IMR-90 (cell line): ENCODE measurements around the gene KLF13. TPM values are rescaled to one million over a fixed set of nuclear protein-coding genes. Genes with fewer than 3 reads are reported as not detected.

Experiments used
- ATAC-seq: fragments of 200-7000 bp; cut with Tn5 transposase; 2 replicates; pipeline ENCODE4 v1.9.1; 2020; ENCODE audit warnings: low read depth, mild to moderate bottlenecking, moderate library complexity
- BruUV-seq: library from RNA; stranded (reverse); fragments of 400-500 nt; replicated peaks from 2 replicates; lab custom pipeline; 2021; lab: Mats Ljungman, UMichigan
- CTCF ChIA-PET: fragments of 300-600 bp; formaldehyde crosslinking; extraction: SDS; loops from one replicate; lab custom pipeline; 2021; ENCODE audit warnings: antibody characterized with exemption; lab: Yijun Ruan, JAX
- POLR2A ChIA-PET: fragments of 300-600 bp; sonication (Branson Sonifier 250); formaldehyde crosslinking; loops from one replicate; lab custom pipeline; 2022; ENCODE audit warnings: antibody characterized with exemption; ENCODE audit not compliant: unreplicated experiment; lab: Charles Lee
- DNase-seq: peaks from one replicate; pipeline ENCODE4 v3.0.0; 2013
- H2AFZ ChIP-seq: replicated peaks from 2 replicates; pipeline ENCODE3; 2013; ENCODE audit warnings: low read length, mild to moderate bottlenecking; ENCODE audit not compliant: poor library complexity
- H2AK5ac ChIP-seq: 2 replicates; pipeline ENCODE4 v1.6.1; 2013; ENCODE audit warnings: low read depth, low read length, inconsistent platforms
- H2AK9ac ChIP-seq: replicated peaks from 2 replicates; pipeline ENCODE3; 2013; ENCODE audit warnings: mild to moderate bottlenecking, low read depth, low read length, moderate library complexity; ENCODE audit not compliant: poor library complexity
- H2BK120ac ChIP-seq: 2 replicates; pipeline ENCODE4 v1.6.1; 2013; ENCODE audit warnings: low read depth, low read length, inconsistent platforms
- H2BK15ac ChIP-seq: 3 replicates; pipeline ENCODE4 v1.6.1; 2013; ENCODE audit warnings: low read depth, low read length, inconsistent platforms
- H2BK20ac ChIP-seq: 2 replicates; pipeline ENCODE4 v1.6.1; 2013; ENCODE audit warnings: low read depth, mild to moderate bottlenecking, inconsistent platforms, low read length, moderate library complexity
- H2BK5ac ChIP-seq: 2 replicates; pipeline ENCODE4 v1.6.1; 2013; ENCODE audit warnings: mild to moderate bottlenecking, low read depth, low read length, inconsistent platforms; ENCODE audit not compliant: poor library complexity, severe bottlenecking
- H3K14ac ChIP-seq: replicated peaks from 2 replicates; pipeline ENCODE4 v1.6.1; 2013; ENCODE audit warnings: low read depth, low read length, inconsistent platforms
- H3K18ac ChIP-seq: 2 replicates; pipeline ENCODE4 v1.6.1; 2013; ENCODE audit warnings: low read depth, low read length, control low read depth
- H3K23ac ChIP-seq: 2 replicates; pipeline ENCODE4 v1.6.1; 2013; ENCODE audit warnings: low read depth, low read length, inconsistent platforms
- H3K27ac ChIP-seq: 2 replicates; pipeline ENCODE4 v1.5.1; 2013; ENCODE audit warnings: mild to moderate bottlenecking, control low read depth, low read length; ENCODE audit not compliant: insufficient read depth
- H3K27me3 ChIP-seq: 2 replicates; pipeline ENCODE4 v1.6.1; 2013; ENCODE audit warnings: low read length; ENCODE audit not compliant: control insufficient read depth, insufficient read depth
- H3K36me3 ChIP-seq: 2 replicates; pipeline ENCODE4 v1.6.1; 2013; ENCODE audit warnings: low read length, mixed read lengths; ENCODE audit not compliant: control insufficient read depth, insufficient read depth
- H3K4ac ChIP-seq: 2 replicates; pipeline ENCODE4 v1.6.1; 2013; ENCODE audit warnings: low read depth, low read length, inconsistent platforms
- H3K4me1 ChIP-seq: 2 replicates; pipeline ENCODE4 v1.6.1; 2013; ENCODE audit warnings: low read length, mixed read lengths; ENCODE audit not compliant: control insufficient read depth, insufficient read depth
- H3K4me2 ChIP-seq: 2 replicates; pipeline ENCODE4 v1.6.1; 2013; ENCODE audit warnings: low read depth, mild to moderate bottlenecking, control low read depth, low read length, moderate library complexity
- H3K4me3 ChIP-seq: 2 replicates; pipeline ENCODE4 v1.5.1; 2013; ENCODE audit warnings: low read depth, mild to moderate bottlenecking, control low read depth, low read length, moderate library complexity; ENCODE audit not compliant: insufficient read depth
- H3K56ac ChIP-seq: 2 replicates; pipeline ENCODE4 v1.6.1; 2013; ENCODE audit warnings: low read length, inconsistent platforms; ENCODE audit not compliant: insufficient read depth; ENCODE audit errors: extremely low read depth
- H3K79me1 ChIP-seq, 2 experiments: 2 replicates each; pipeline ENCODE4 v1.6.1; 2013; ENCODE audit warnings: low read length in 2 of 2, inconsistent platforms in 1 of 2, low read depth in 1 of 2
- H3K9ac ChIP-seq: 2 replicates; pipeline ENCODE4 v1.6.1; 2013; ENCODE audit warnings: low read depth, low read length, control low read depth
- H3K9me1 ChIP-seq: 2 replicates; pipeline ENCODE4 v1.6.1; 2013; ENCODE audit warnings: low read length, inconsistent platforms; ENCODE audit not compliant: insufficient read depth
- H3K9me3 ChIP-seq: 2 replicates; pipeline ENCODE4 v1.6.1; 2013; ENCODE audit warnings: low read length; ENCODE audit not compliant: control insufficient read depth, insufficient read depth
- H4K20me1 ChIP-seq: 2 replicates; pipeline ENCODE4 v1.6.1; 2013; ENCODE audit warnings: low read length, inconsistent platforms; ENCODE audit not compliant: insufficient read depth
- H4K5ac ChIP-seq: 2 replicates; pipeline ENCODE4 v1.6.1; 2013; ENCODE audit warnings: mild to moderate bottlenecking, low read depth, low read length, control low read depth
- H4K8ac ChIP-seq, 2 experiments: 2 replicates each; pipeline ENCODE4 v1.6.1; 2013; ENCODE audit warnings: low read depth in 2 of 2, low read length in 2 of 2, control low read depth in 1 of 2, inconsistent platforms in 1 of 2
- H4K91ac ChIP-seq: 2 replicates; pipeline ENCODE4 v1.6.1; 2013; ENCODE audit warnings: low read depth, low read length, inconsistent platforms; ENCODE audit not compliant: insufficient read depth
- CEBPB ChIP-seq: IDR thresholded peaks from 2 replicates; pipeline ENCODE4 v1.6.1; 2012; ENCODE audit warnings: low read depth, low read length, improper control_type of control experiment
- MAFK ChIP-seq: IDR thresholded peaks from 2 replicates; pipeline ENCODE4 v1.6.1; 2012; ENCODE audit warnings: low read depth, low read length, improper control_type of control experiment
- MAZ ChIP-seq: IDR thresholded peaks from 2 replicates; pipeline ENCODE4 v1.6.1; 2012; ENCODE audit warnings: low read depth, mild to moderate bottlenecking, low read length, improper control_type of control experiment, moderate library complexity, borderline replicate concordance
- NFE2L2 ChIP-seq: fragments of 150-350 bp; IDR thresholded peaks from 2 replicates; pipeline ENCODE4 v1.6.1; 2016; ENCODE audit warnings: low read depth, mild to moderate bottlenecking, low read length
- POLR2A ChIP-seq: IDR thresholded peaks from 2 replicates; pipeline ENCODE4 v1.6.1; 2012; ENCODE audit warnings: mild to moderate bottlenecking, low read depth, low read length
- RFX5 ChIP-seq: IDR thresholded peaks from 2 replicates; pipeline ENCODE4 v1.8.0; 2012; ENCODE audit warnings: low read depth, mild to moderate bottlenecking, low read length, moderate library complexity
- WGBS, 2 experiments: methylation state at CpG; one replicate each; pipeline versions ENCODE4 v1.1.5 to v1.1.7; 2013; ENCODE audit warnings: missing lambda C conversion rate in 2 of 2; ENCODE audit not compliant: insufficient read length in 1 of 2; ENCODE audit errors: extremely low coverage in 2 of 2; 5-methylcytosine and 5-hydroxymethylcytosine counted together
- dilution Hi-C: fragments of 300-500 bp; cut with HindIII; formaldehyde crosslinking; loops from one replicate; pipeline ENCODE4 v1.14.3; 2018; ENCODE audit warnings: low sequenced_read_pairs; ENCODE audit not compliant: unreplicated experiment
- in situ Hi-C: fragments of 300-500 bp; cut with MboI; formaldehyde crosslinking; loops from 3 replicates; pipeline ENCODE4 v1.14.3; 2019; ENCODE audit warnings: low sequenced_read_pairs, inconsistent platforms, mixed read lengths
- intact Hi-C: fragments of 100-400 bp; cut with micrococcal nuclease; formaldehyde crosslinking; loops from 2 replicates; pipeline ENCODE4 v1.10.0; 2022
- polyA plus RNA-seq, 3 experiments: library from polyadenylated mRNA; depleted of rRNA; stranded (reverse); fragments of >200 nt; gene quantifications; 2 replicates each; pipeline ENCODE4 v1.2.3, GENCODE V29; 2012; ENCODE audit warnings: low replicate concordance in 1 of 3
- total RNA-seq: library from RNA; depleted of rRNA; stranded (reverse); fragments of >200 nt; gene quantifications from 2 replicates; pipeline ENCODE4 v1.2.3, GENCODE V29; 2012
- TF ChIP-seq, protein P1 (sequence below): conservative IDR thresholded peaks from 2 replicates; pipeline ENCODE4 v1.5.1; 2012; ENCODE audit warnings: mild to moderate bottlenecking, low read depth, low read length, improper control_type of control experiment

KLF13 gene
- total and polyA plus RNA-seq, 2 of the 4 experiments (the other 2 are of a cell fraction), result 9.5 to 10.6 TPM

DNA sequence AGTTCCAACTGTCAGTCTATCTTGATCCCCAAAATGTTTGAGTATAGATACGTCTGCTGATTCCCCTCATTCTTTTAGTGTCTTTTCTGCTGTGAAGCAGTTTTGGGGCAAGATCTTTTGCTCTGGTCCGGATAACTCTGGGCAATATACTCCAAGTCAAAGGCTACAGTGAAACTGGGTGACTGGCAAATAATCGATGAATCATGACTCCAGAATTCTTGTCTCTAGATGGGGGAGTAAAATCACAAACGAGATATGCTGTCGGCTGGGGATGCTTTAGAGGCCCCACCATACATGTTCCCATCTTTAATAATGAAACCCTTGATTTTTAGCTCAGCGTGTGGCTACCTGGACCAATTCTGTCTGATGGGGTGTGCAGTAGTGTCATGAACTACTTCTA lies 76.5 kb downstream of the KLF13 start:
- in situ Hi-C loops (loop anchor here (5.0 kb wide), 1 partner anchor 34 kb away; no protein-coding TSS in a partner anchor), dilution Hi-C loops (no loop called here), intact Hi-C loops (no loop called here)
- ATAC-seq (no peak), DNase-seq (peak; percentile 9)
- Histone ChIP-seq H2AK5ac (peak overlapping the region; percentile 62), H3K4me3 (no peak overlapping the region), H3K27me3 (no peaks in the 10 kb centered on the region), H3K4me1 (peaks cover 6% of the 10 kb centered on the region; the same call in 1 of the 2 replicates), H3K9me3 (peaks cover 3% of the 10 kb centered on the region), H2BK20ac (peak overlapping the region; percentile 14; the same call in 1 of the 2 replicates), H3K9ac (no peak overlapping the region), H3K27ac (no peak overlapping the region), H3K56ac (no peak overlapping the region), H4K20me1 (no peaks in the 10 kb centered on the region), H3K9me1 (peaks cover 18% of the 10 kb centered on the region; the same call in 1 of the 2 replicates), H2BK5ac (no peak overlapping the region), H3K4ac (peak overlapping the region; percentile 52; the same call in 1 of the 2 replicates), H4K5ac (no peak overlapping the region), H3K4me2 (no peak overlapping the region), H3K18ac (no peak overlapping the region), H2BK120ac (0 out of 2 replicates have a peak overlapping the region, but pooled peaks have one; percentile 14), H4K91ac (no peak overlapping the region), H2BK15ac (peak overlapping the region; percentile 4; the same call in 1 of the 3 replicates), H3K36me3 (no peaks in the 10 kb centered on the region), H2AK9ac (no peak overlapping the region), H3K23ac (no peak overlapping the region), H2AFZ (no peak overlapping the region), H3K14ac (0 out of 2 replicates have a peak overlapping the region, but pooled peaks have one; percentile 15), H4K8ac (peak overlapping the region; percentile 2 to 23; a peak in 1 of 4 replicates), H3K79me1 (no peaks in the 10 kb centered on the region)
- TF ChIP-seq POLR2A, result no peak
- TF ChIP-seq, protein P1, sequence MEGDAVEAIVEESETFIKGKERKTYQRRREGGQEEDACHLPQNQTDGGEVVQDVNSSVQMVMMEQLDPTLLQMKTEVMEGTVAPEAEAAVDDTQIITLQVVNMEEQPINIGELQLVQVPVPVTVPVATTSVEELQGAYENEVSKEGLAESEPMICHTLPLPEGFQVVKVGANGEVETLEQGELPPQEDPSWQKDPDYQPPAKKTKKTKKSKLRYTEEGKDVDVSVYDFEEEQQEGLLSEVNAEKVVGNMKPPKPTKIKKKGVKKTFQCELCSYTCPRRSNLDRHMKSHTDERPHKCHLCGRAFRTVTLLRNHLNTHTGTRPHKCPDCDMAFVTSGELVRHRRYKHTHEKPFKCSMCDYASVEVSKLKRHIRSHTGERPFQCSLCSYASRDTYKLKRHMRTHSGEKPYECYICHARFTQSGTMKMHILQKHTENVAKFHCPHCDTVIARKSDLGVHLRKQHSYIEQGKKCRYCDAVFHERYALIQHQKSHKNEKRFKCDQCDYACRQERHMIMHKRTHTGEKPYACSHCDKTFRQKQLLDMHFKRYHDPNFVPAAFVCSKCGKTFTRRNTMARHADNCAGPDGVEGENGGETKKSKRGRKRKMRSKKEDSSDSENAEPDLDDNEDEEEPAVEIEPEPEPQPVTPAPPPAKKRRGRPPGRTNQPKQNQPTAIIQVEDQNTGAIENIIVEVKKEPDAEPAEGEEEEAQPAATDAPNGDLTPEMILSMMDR, result no peak
- TF ChIP-seq RFX5, result no peak
- no peak for TF ChIP-seq CEBPB
- peak; percentile 16; the same call in 1 of the 2 replicates for TF ChIP-seq NFE2L2
- TF ChIP-seq MAFK, result no peak
- no peak for TF ChIP-seq MAZ
- no TSS peak for BruUV-seq
- no CpG with 5 or more reads among the region's 6 CpGs for WGBS, 2 experiments
- CTCF ChIA-PET, result no interaction called here
- POLR2A ChIA-PET, result no interaction called here
